Activated CD8-positive, alpha-beta memory T cell treated with anti-CD3 and anti-CD28 coated beads, Interleukin-2, amount 50 U/mL, for 48 hours (primary cell): ENCODE data around the gene MRPL14.

Experiments
- DNase-seq: peaks from one replicate; pipeline ENCODE4 v3.0.0-alpha.2; 2020

The MRPL14 gene

GRCh38 chr6:44063561-44064059 lies 63.6 kb downstream of the MRPL14 start:
- no peak for DNase-seq
